Activated CD8-positive, alpha-beta T cell treated with anti-CD3 and anti-CD28 coated beads, Interleukin-2, amount 10 ng/mL, durations not matched to agents 7 days and 5 days (primary cell): ENCODE measurements around the gene RNF135. TPM values are rescaled to one million over a fixed set of nuclear protein-coding genes. Genes with fewer than 3 reads are reported as not detected.
"Not testable (repeated sequence)": the region's sequence is repeated elsewhere in the genome, so short reads cannot be mapped to it uniquely, and the experiment has no call there.

Experiments used
- ATAC-seq: fragments of 150-1000 bp; cut with Tn5 transposase; one replicate; pipeline ENCODE4 v1.10.0; 2021; ENCODE audit warnings: moderate library complexity
- CTCF ChIA-PET: fragments of 350-600 bp; sonication (Branson Sonifier 250); formaldehyde crosslinking; loops from one replicate; lab custom pipeline; 2021; ENCODE audit warnings: antibody characterized with exemption; lab: Charles Lee
- POLR2A ChIA-PET: fragments of 350-600 bp; sonication (Branson Sonifier 250); formaldehyde crosslinking; loops from one replicate; lab custom pipeline; 2021; ENCODE audit warnings: antibody characterized with exemption; lab: Charles Lee
- DNase-seq: peaks from one replicate; pipeline ENCODE4 v3.0.0-alpha.2; 2020
- H3K27ac Mint-ChIP-seq: one replicate; pipeline ENCODE4 v1.8.0; 2021; ENCODE audit warnings: mild to moderate bottlenecking, mixed read lengths
- H3K27me3 Mint-ChIP-seq: one replicate; pipeline ENCODE4 v1.8.0; 2021; ENCODE audit warnings: low read depth, mixed read lengths
- H3K36me3 Mint-ChIP-seq: one replicate; pipeline ENCODE4 v1.8.0; 2021; ENCODE audit warnings: low read depth, mixed read lengths
- H3K4me1 Mint-ChIP-seq: one replicate; pipeline ENCODE4 v1.8.0; 2021; ENCODE audit warnings: low read depth, mixed read lengths
- H3K4me3 Mint-ChIP-seq: one replicate; pipeline ENCODE4 v1.8.0; 2021; ENCODE audit warnings: mild to moderate bottlenecking, mixed read lengths
- H3K9me3 Mint-ChIP-seq: one replicate; pipeline ENCODE4 v1.8.0; 2022; ENCODE audit warnings: mixed read lengths; ENCODE audit not compliant: insufficient read depth
- total RNA-seq, 2 experiments: library from RNA; stranded (reverse); gene quantifications; one replicate each; pipeline ENCODE4 v1.2.3, GENCODE V29; 2021

The RNF135 gene
- total RNA-seq, 2 experiments from 2014 or later, result 5.4 to 7.2 TPM

DNA sequence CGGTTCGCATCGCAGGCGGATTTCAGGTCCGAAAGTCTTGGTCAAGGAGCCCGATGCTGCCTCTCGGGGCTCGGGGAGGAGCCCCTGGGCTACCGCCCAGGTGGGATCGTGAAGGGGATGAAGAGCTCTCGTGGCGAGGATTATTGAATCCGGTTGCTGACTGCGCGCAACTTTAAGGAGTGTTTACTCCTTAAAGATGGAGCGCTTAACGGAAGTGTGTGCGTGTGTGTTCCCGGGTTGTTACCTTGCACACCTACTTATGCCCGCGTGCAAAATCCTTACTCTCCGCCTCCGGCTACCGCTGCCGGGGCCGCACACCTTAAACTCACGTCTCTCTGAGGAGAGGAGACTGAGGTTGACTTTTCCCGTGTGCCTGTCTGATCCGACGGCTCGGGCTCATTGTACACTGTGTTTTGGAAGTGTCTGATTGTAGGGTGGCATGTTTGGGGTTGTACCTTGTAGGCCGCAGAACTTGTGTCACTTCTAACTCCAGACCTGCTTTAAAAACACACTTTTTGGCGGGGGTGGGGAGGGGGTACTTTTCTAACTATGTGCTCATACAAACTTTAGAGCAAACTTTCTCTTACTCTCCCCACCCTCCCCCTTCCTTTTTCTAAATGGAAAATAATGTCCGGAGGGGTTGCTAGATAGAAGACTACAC, 38.3 kb downstream of the RNF135 start:
- ATAC-seq, H3K36me3 Mint-ChIP-seq, POLR2A ChIA-PET, H3K9me3 Mint-ChIP-seq, DNase-seq: not testable (repeated sequence)
- Mint-ChIP-seq H3K27ac (peak overlapping the region; percentile 13), H3K4me3 (peak overlapping the region; percentile 74), H3K4me1 (peaks cover 13% of the 10 kb centered on the region), H3K27me3 (peaks cover 16% of the 10 kb centered on the region)
- CTCF ChIA-PET, result interaction anchor here (1.0 kb wide), 2 partner anchors 55 to 208 kb away, joined by 3 to 5 read pairs; no protein-coding TSS in a partner anchor

DNA sequence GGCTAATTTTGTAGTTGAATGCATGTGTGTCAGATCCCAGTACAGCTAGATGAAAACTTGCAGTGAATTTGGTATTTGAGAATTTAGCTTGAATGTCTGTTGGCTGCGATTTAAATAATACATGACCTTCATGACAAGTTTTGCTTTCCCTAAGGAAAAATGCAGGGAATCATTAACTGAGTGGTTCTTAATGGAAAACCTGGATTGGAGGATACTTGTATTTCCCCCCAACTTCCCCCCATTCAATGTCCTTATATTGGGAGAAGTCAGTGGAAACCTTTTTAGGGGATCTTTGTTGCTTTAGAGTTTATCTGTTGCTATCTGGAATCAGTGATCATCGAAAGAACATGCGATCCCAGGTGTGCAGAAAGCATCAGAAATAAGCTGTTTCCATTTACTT, 39.2 kb downstream of the RNF135 start:
- H3K4me1 Mint-ChIP-seq, result peaks cover 13% of the 10 kb centered on the region
- CTCF ChIA-PET, H3K36me3 Mint-ChIP-seq, ATAC-seq, DNase-seq, H3K27ac Mint-ChIP-seq, POLR2A ChIA-PET, H3K9me3 Mint-ChIP-seq: not testable (repeated sequence)
- H3K27me3 Mint-ChIP-seq, result peaks cover 16% of the 10 kb centered on the region
- H3K4me3 Mint-ChIP-seq, result peak overlapping the region; percentile 13

- CTCF ChIA-PET, result interaction anchor here (2.4 kb wide), 1 partner anchor 202 kb away, joined by 16 read pairs; no protein-coding TSS in a partner anchor
- H3K36me3 Mint-ChIP-seq, result no peaks in the 10 kb centered on the region
- peaks cover 20% of the 10 kb centered on the region for H3K27me3 Mint-ChIP-seq
- ATAC-seq, result no peak
- POLR2A ChIA-PET, result no interaction called here
- no peak for DNase-seq
- no peak overlapping the region for H3K4me3 Mint-ChIP-seq
- no peak overlapping the region for H3K27ac Mint-ChIP-seq
- no peaks in the 10 kb centered on the region for H3K9me3 Mint-ChIP-seq
- H3K4me1 Mint-ChIP-seq, result peaks cover 5% of the 10 kb centered on the region
Measured at GRCh38 chr17:31013844-31014243, 43.0 kb downstream of the RNF135 start.

DNA sequence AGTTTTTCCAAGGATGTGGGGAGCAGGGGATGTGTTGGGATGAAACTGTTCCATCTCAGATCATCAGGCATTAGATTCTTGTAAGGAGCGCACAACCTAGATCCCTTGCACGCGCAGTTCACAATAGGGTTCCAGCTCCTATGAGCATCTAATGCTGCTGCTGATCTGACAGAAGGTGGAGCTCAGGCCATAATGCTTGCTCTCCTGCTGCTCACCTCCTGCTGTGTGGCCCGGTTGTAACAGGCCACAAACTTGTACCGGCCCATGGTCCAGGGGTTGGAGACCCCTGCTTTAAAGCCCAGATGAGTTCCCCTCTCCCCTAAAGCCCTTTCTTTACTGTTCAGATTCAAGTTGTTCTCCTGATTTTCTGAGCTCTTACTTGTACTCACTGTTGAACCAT, 44.8 kb downstream of the RNF135 start:
- CTCF ChIA-PET, result interaction anchor here (0.6 to 2.2 kb wide), 2 partner anchors 54 to 201 kb away, joined by 3 to 8 read pairs; no protein-coding TSS in a partner anchor
- peaks cover 12% of the 10 kb centered on the region for H3K27me3 Mint-ChIP-seq

DNA sequence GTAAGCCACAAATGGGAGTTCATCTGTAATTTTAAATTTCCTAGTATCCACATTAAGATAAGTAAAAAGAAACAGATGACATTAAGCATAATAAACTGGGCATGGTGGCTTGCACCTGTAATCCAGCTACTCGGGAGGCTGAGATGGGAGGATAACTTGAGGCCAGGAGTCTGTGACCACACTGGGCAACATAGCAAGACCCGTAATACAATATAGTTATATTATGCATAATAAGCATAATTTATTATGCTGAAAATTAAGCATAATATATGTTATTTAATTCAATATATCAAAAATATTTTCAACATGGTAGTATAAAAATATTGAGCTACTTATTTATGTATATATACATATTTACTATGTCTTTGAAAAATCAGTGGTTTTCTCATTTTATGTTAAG, 48.2 kb downstream of the RNF135 start:
- POLR2A ChIA-PET, result no interaction called here
- Mint-ChIP-seq H3K9me3 (no peaks in the 10 kb centered on the region), H3K36me3 (no peaks in the 10 kb centered on the region), H3K27me3 (peaks cover 11% of the 10 kb centered on the region), H3K4me3 (no peak overlapping the region), H3K4me1 (no peaks in the 10 kb centered on the region), H3K27ac (no peak overlapping the region)
- CTCF ChIA-PET, result interaction anchor here (1.0 kb wide), 1 partner anchor 204 kb away, joined by 3 read pairs; no protein-coding TSS in a partner anchor
- ATAC-seq (no peak), DNase-seq (no peak)

More for the DNA sequence above, 44.8 kb downstream of the RNF135 start:
- Mint-ChIP-seq H3K9me3 (no peaks in the 10 kb centered on the region), H3K4me3 (no peak overlapping the region), H3K36me3 (no peaks in the 10 kb centered on the region), H3K4me1 (no peaks in the 10 kb centered on the region), H3K27ac (no peak overlapping the region)
- ATAC-seq, result no peak
- POLR2A ChIA-PET, result no interaction called here
- DNase-seq, result no peak

GRCh38 chr17:31023171-31023570, 52.3 kb downstream of the RNF135 start:
- CTCF ChIA-PET, DNase-seq, H3K4me1 Mint-ChIP-seq, H3K27ac Mint-ChIP-seq, POLR2A ChIA-PET, H3K27me3 Mint-ChIP-seq, ATAC-seq, H3K36me3 Mint-ChIP-seq, H3K9me3 Mint-ChIP-seq, H3K4me3 Mint-ChIP-seq: not testable (repeated sequence)

- no peak overlapping the region for H3K4me3 Mint-ChIP-seq
- DNase-seq (no peak), ATAC-seq (no peak)
- no peak overlapping the region for H3K27ac Mint-ChIP-seq
- no peaks in the 10 kb centered on the region for H3K36me3 Mint-ChIP-seq
- H3K4me1 Mint-ChIP-seq, result no peaks in the 10 kb centered on the region
- ChIA-PET POLR2A (no interaction called here), CTCF (no interaction called here)
- H3K27me3 Mint-ChIP-seq, result no peaks in the 10 kb centered on the region
- H3K9me3 Mint-ChIP-seq, result no peaks in the 10 kb centered on the region
Measured at GRCh38 chr17:31031841-31032240, 61.0 kb downstream of the RNF135 start.

- H3K36me3 Mint-ChIP-seq, POLR2A ChIA-PET, H3K4me1 Mint-ChIP-seq, H3K27ac Mint-ChIP-seq, H3K9me3 Mint-ChIP-seq, H3K4me3 Mint-ChIP-seq, CTCF ChIA-PET, DNase-seq, ATAC-seq, H3K27me3 Mint-ChIP-seq: not testable (repeated sequence)
Measured at GRCh38 chr17:31035611-31036010, 64.8 kb downstream of the RNF135 start.

GRCh38 chr17:31040837-31041236, 70.0 kb downstream of the RNF135 start:
- CTCF ChIA-PET, result not testable (repeated sequence)

DNA sequence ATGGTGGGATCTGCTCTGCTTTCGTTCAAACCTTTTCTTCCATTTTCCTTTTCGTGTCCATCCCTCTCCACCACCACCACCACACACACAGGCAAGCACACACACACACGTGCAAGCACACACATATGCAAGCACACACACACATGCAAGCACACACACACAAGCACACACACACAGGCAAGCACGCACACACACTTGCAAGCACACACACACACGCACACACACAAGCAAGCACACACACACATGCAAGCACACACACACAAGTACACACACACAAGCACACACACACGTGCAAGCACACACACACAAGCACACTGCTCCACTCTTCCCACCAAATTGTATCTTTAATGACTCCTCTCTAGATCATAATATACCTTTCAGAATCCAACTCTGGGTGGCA, 71.5 kb downstream of the RNF135 start:
- H3K4me3 Mint-ChIP-seq, H3K9me3 Mint-ChIP-seq, H3K36me3 Mint-ChIP-seq, H3K27ac Mint-ChIP-seq, H3K4me1 Mint-ChIP-seq, CTCF ChIA-PET, ATAC-seq, POLR2A ChIA-PET, H3K27me3 Mint-ChIP-seq, DNase-seq: not testable (repeated sequence)

More at GRCh38 chr17:31040837-31041236, 70.0 kb downstream of the RNF135 start:
- DNase-seq, H3K4me1 Mint-ChIP-seq, H3K9me3 Mint-ChIP-seq, ATAC-seq, H3K4me3 Mint-ChIP-seq, POLR2A ChIA-PET, H3K36me3 Mint-ChIP-seq, H3K27ac Mint-ChIP-seq, H3K27me3 Mint-ChIP-seq: not testable (repeated sequence)

- H3K9me3 Mint-ChIP-seq, H3K27me3 Mint-ChIP-seq, H3K27ac Mint-ChIP-seq, POLR2A ChIA-PET, H3K36me3 Mint-ChIP-seq, H3K4me1 Mint-ChIP-seq, CTCF ChIA-PET, DNase-seq, ATAC-seq, H3K4me3 Mint-ChIP-seq: not testable (repeated sequence)
Measured at GRCh38 chr17:31046856-31047425, 76.1 kb downstream of the RNF135 start.

DNA sequence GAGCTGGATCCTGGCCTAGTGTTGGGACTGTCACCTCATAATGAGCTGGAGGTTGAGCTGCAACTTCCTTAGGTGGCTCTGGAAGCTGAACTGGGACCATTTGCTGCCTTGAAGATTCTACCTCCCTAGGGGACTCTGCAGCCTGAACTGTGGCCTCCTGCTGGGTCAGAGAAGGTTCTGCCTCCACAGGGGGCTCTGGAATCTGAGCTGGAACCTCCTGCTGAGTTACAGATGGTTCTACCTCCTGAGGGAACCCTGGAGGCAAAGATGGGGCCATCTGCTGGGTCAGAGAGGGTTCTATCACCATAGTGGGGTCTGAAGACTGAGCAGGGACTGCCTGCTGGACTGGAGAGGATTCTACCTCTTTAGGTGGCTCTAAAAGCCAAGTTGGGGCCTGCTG, 77.3 kb downstream of the RNF135 start:
- ChIA-PET POLR2A (no interaction called here), CTCF (no interaction called here)
- DNase-seq (no peak), ATAC-seq (no peak)
- Mint-ChIP-seq H3K36me3 (no peaks in the 10 kb centered on the region), H3K27me3 (peaks cover 5% of the 10 kb centered on the region), H3K4me3 (no peak overlapping the region), H3K4me1 (peaks cover 14% of the 10 kb centered on the region), H3K9me3 (no peaks in the 10 kb centered on the region), H3K27ac (no peak overlapping the region)
